Astrocyte of the spinal cord (primary cell): ENCODE results near the gene CYP2C8.

Experiments
- DNase-seq: peaks from one replicate; pipeline ENCODE4 v3.0.0; 2011; ENCODE audit warnings: low read depth, low spot score
- H3K4me3 ChIP-seq: 2 replicates; pipeline ENCODE4 v1.5.1; 2011; ENCODE audit warnings: low read depth, mild to moderate bottlenecking, low read length, moderate library complexity
- in situ Hi-C: cut with HindIII; loops from 2 replicates; pipeline ENCODE4 v1.10.0; 2017; ENCODE audit warnings: low sequenced_read_pairs
- TF ChIP-seq, protein P1 (sequence below): IDR thresholded peaks from 2 replicates; pipeline ENCODE4 v1.5.1; 2012; ENCODE audit warnings: low read depth, mild to moderate bottlenecking, low read length, inconsistent platforms

Gene CYP2C8

GRCh38 chr10:95056744-95057363 lies 12.4 kb downstream of the CYP2C8 start:
- TF ChIP-seq, protein P1, sequence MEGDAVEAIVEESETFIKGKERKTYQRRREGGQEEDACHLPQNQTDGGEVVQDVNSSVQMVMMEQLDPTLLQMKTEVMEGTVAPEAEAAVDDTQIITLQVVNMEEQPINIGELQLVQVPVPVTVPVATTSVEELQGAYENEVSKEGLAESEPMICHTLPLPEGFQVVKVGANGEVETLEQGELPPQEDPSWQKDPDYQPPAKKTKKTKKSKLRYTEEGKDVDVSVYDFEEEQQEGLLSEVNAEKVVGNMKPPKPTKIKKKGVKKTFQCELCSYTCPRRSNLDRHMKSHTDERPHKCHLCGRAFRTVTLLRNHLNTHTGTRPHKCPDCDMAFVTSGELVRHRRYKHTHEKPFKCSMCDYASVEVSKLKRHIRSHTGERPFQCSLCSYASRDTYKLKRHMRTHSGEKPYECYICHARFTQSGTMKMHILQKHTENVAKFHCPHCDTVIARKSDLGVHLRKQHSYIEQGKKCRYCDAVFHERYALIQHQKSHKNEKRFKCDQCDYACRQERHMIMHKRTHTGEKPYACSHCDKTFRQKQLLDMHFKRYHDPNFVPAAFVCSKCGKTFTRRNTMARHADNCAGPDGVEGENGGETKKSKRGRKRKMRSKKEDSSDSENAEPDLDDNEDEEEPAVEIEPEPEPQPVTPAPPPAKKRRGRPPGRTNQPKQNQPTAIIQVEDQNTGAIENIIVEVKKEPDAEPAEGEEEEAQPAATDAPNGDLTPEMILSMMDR = no peak
- in situ Hi-C loops = no loop called here
- no peak for DNase-seq

GRCh38 chr10:95049919-95050318 lies 19.4 kb downstream of the CYP2C8 start:
- DNase-seq = no peak
- TF ChIP-seq, protein P1 = no peak
- in situ Hi-C loops = no loop called here
- H3K4me3 ChIP-seq = no peak overlapping the region

More at GRCh38 chr10:95056744-95057363, 12.4 kb downstream of the CYP2C8 start:
- H3K4me3 ChIP-seq = no peak overlapping the region

DNA sequence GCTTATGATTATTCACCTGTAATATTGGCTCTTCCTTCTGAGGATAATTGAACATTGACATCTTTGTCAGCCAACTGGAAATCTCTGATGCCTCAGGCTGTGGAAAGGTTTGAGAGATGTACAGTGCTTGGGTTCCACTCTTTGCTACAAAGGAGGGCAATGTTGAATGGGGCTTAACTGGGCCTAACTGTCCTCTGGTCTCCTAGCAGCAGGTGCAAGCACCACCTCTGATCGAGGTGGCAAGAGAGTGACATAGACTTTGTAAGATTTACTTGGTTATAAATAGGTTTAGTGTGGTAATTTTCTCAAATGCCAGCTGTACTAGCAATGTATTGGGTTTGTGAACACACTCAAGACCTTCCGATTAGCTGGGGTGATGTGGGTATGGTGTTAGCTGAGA lies 21.1 kb downstream of the CYP2C8 start:
- H3K4me3 ChIP-seq = no peak overlapping the region
- no peak for DNase-seq
- in situ Hi-C loops = no loop called here
- TF ChIP-seq, protein P1 = no peak

- no peak for DNase-seq
- in situ Hi-C loops = no loop called here
- H3K4me3 ChIP-seq = no peak overlapping the region
- TF ChIP-seq, protein P1 = no peak
These were observed 30.0 kb downstream of the CYP2C8 start for GRCh38 chr10:95039281-95039680.

GRCh38 chr10:95035332-95036295 lies 33.7 kb downstream of the CYP2C8 start:
- H3K4me3 ChIP-seq = no peak overlapping the region
- DNase-seq = no peak
- TF ChIP-seq, protein P1 = no peak
- in situ Hi-C loops = no loop called here

GRCh38 chr10:95034401-95034800 lies 34.9 kb downstream of the CYP2C8 start:
- no peak overlapping the region for H3K4me3 ChIP-seq
- in situ Hi-C loops = no loop called here
- DNase-seq = no peak
- TF ChIP-seq, protein P1 = no peak
